ENCODE measurements around the gene SDHAF2. TPM values are rescaled to one million over a fixed set of nuclear protein-coding genes. Genes with fewer than 3 reads are reported as not detected.

Gene SDHAF2
- total RNA-seq, 1 experiment from 2014 or later: 90.4 TPM

- intact Hi-C loops (cut with micrococcal nuclease): no loop called here
- ChIA-PET CTCF (interaction anchor here (0.6 kb wide), 1 partner anchor 149 kb away, joined by 3 read pairs; no protein-coding TSS in a partner anchor), POLR2A (ENCODE audit: unreplicated experiment) (interaction anchor here (0.6 kb wide), 2 partner anchors 9 to 992 kb away, joined by 10 to 21 read pairs; no protein-coding TSS in a partner anchor)
- H3F3A ChIP-seq (ENCODE audit: low read length, unreplicated experiment): no peaks in the 10 kb centered on the region
- no peaks in the 10 kb centered on the region for H3K27me3 ChIP-seq (ENCODE audit: low read length)
- H2AFZ ChIP-seq (ENCODE audit: low read length): peak overlapping the region; percentile 76
- peaks cover 43% of the 10 kb centered on the region for H3K4me1 ChIP-seq (ENCODE audit: insufficient read depth, low read length)
- DNase-seq (peak; percentile 90), ATAC-seq (peak; percentile 73)
- H4K20me1 ChIP-seq (ENCODE audit: low read length): no peaks in the 10 kb centered on the region
- no peaks in the 10 kb centered on the region for H3K36me3 ChIP-seq (ENCODE audit: low read depth, low read length)
- H3K4me3 ChIP-seq (ENCODE audit: low read length): peak overlapping the region; percentile 54
- peak overlapping the region; percentile 77 for H3K27ac ChIP-seq (ENCODE audit: low read length)
- H3K9me2 ChIP-seq (replicated peaks; ENCODE audit: low read length): no peaks in the 10 kb centered on the region
- no TSS peak for BruUV-seq (replicated peaks)
- H3K9ac ChIP-seq (ENCODE audit: low read length): peak overlapping the region; percentile 24
- peak overlapping the region; percentile 80 for H3K4me2 ChIP-seq (ENCODE audit: low read length)
- no peak for TF ChIP-seq EZH2phosphoT487 (IDR thresholded peaks at IDR 0.05; ENCODE audit: borderline replicate concordance, low read length)
- TF ChIP-seq CTCF (conservative IDR thresholded peaks at IDR 0.05; ENCODE audit: low read depth, low read length): no peak
- no peak for TF ChIP-seq EZH2 (IDR thresholded peaks at IDR 0.05; ENCODE audit: low read length, unreplicated experiment)
- H3K79me2 ChIP-seq (ENCODE audit: low read length): no peaks in the 10 kb centered on the region
- H3K9me3 ChIP-seq (ENCODE audit: low read length): no peaks in the 10 kb centered on the region
Measured at GRCh38 chr11:61488651-61489291, 58.8 kb downstream of the SDHAF2 start.

GRCh38 chr11:61489833-61490721, 60.2 kb downstream of the SDHAF2 start:
- Histone ChIP-seq H2AFZ (ENCODE audit: low read length) (no peak overlapping the region), H3K9me3 (ENCODE audit: low read length) (no peaks in the 10 kb centered on the region), H3K4me2 (ENCODE audit: low read length) (no peak overlapping the region), H3F3A (ENCODE audit: low read length, unreplicated experiment) (no peaks in the 10 kb centered on the region), H3K36me3 (ENCODE audit: low read depth, low read length) (no peaks in the 10 kb centered on the region), H3K9me2 (replicated peaks; ENCODE audit: low read length) (no peaks in the 10 kb centered on the region), H3K4me3 (ENCODE audit: low read length) (no peak overlapping the region), H3K27ac (ENCODE audit: low read length) (no peak overlapping the region), H3K27me3 (ENCODE audit: low read length) (no peaks in the 10 kb centered on the region), H3K79me2 (ENCODE audit: low read length) (no peaks in the 10 kb centered on the region), H3K4me1 (ENCODE audit: insufficient read depth, low read length) (peaks cover 43% of the 10 kb centered on the region), H4K20me1 (ENCODE audit: low read length) (no peaks in the 10 kb centered on the region), H3K9ac (ENCODE audit: low read length) (no peak overlapping the region)
- ChIA-PET POLR2A (ENCODE audit: unreplicated experiment) (no interaction called here), CTCF (no interaction called here)
- TF ChIP-seq CTCF (conservative IDR thresholded peaks at IDR 0.05; ENCODE audit: low read depth, low read length) (no peak), EZH2phosphoT487 (IDR thresholded peaks at IDR 0.05; ENCODE audit: borderline replicate concordance, low read length) (no peak), EZH2 (IDR thresholded peaks at IDR 0.05; ENCODE audit: low read length, unreplicated experiment) (no peak)
- DNase-seq (peak; percentile 25), ATAC-seq (no peak)
- no TSS peak for BruUV-seq (replicated peaks)
- intact Hi-C loops (cut with micrococcal nuclease): no loop called here

Measured in PC-3 (cell line).